ENCODE data around the gene CAVIN2.

CAVIN2 gene, protein sequence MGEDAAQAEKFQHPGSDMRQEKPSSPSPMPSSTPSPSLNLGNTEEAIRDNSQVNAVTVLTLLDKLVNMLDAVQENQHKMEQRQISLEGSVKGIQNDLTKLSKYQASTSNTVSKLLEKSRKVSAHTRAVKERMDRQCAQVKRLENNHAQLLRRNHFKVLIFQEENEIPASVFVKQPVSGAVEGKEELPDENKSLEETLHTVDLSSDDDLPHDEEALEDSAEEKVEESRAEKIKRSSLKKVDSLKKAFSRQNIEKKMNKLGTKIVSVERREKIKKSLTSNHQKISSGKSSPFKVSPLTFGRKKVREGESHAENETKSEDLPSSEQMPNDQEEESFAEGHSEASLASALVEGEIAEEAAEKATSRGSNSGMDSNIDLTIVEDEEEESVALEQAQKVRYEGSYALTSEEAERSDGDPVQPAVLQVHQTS

GRCh38 chr2:191846515-191847476, at the start of gene CAVIN2:
TSS of gene CAVIN2 (minus strand) at chr2:191847088. CDS start at chr2:191846925, 163 bp downstream.
- peak; percentile 85 for DNase-seq

DNA sequence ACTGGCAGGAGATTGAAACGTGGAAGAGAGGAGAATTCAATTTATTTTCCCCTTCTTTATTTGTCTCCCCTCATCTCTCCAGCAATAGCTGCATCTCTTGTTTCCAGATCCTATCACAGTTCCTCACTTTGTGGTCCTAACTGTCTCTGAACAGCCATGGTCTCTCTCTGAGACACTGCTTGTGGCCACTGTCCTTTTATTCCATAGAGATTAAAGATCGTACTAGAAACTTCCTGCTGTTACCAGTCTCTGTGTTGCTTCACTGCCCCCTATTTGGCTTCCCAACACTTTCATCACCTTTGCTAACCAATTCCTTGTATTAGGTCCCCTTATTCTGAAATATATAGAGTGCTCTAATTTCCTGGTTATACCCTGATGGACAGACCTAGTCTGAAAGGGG, 48.9 kb upstream of the CAVIN2 start:
- no peak for DNase-seq

DNA sequence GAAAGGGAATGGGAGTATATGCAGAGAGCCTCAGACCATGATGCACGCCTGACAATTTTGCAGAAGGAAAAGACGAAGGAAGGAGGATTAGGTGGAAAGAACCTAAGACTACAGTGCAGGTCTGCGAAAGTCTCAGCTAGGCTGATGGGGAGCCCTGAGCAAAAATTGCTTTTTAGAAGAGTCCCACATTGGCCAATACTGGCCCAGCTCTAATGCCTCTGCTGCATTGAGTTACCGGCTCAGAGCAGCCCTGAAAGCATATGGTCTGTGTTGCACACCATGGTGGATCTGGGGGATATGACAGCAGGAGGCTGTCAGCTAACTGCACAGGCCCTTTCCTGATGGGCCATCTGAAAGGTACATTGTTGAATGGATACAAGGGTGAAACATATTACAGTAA, 48.3 kb upstream of the CAVIN2 start:
- DNase-seq, result no peak

- DNase-seq, result no peak
These were observed 47.8 kb upstream of the CAVIN2 start for GRCh38 chr2:191894681-191895147.

GRCh38 chr2:191892391-191892790, 45.5 kb upstream of the CAVIN2 start:
- DNase-seq, result no peak

DNA sequence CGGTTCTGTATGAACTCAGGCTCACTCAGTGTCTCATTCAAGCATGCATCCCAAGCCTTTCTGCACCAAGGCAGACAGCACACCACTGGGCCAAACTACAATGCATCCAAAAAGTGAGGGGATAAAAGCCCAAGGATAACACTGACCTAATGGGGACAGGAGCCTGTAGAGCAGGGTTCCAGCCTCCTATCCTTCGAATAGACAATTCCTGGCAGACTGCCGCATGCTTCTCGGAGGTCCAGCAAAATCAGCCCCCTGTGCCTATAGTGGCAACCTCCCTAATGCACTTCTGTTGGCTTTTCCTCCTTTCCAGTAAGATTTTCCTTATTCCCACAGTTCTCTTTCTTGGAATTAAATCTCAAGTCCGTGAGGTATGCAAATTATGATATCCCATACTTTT, 44.8 kb upstream of the CAVIN2 start:
- no peak for DNase-seq

GRCh38 chr2:191889931-191890330, 43.0 kb upstream of the CAVIN2 start:
- DNase-seq, result no peak

- no peak for DNase-seq
These were observed 41.7 kb upstream of the CAVIN2 start for GRCh38 chr2:191888400-191889166.

DNA sequence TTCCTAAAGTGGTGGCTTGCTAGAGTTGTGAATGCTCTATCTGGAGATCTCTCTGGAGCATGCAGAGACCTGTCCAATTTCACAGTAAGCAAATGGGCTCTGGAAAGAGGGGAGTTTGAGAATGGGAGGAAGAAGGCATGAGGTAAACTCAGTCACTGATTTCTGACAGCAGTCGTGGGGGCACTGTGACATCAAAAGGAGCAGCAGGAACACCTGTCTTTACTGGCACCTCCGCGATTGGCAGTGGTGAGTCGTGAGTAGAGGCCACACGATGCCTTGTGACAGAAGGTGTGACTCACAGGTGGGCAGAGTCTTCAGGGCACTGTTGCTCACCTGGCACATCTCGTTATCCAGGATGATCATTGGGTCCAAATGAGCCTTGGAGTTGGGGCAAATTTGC, 38.8 kb upstream of the CAVIN2 start:
- DNase-seq, result peak; percentile 27

DNA sequence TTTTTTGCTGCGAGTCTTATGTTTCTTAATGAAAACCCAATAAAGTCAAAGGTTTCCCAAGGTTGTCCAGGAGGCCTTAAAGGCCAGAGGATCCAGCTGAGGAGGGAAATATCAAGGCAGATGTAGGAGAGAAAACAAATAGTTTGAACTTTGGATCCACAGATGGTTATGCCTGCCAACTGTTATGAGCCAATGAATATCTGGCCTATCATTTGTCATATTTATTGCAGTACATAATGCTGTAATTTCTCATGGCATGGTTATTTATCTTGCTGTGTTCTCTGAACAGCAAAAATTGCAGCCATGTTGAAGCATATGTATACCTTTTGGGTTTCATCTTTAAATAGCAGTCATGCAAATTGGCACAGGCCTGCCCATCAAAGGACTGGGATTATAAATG, 38.2 kb upstream of the CAVIN2 start:
- DNase-seq, result no peak

- no peak for DNase-seq
These were observed 35.3 kb upstream of the CAVIN2 start for GRCh38 chr2:191881982-191882816.

- DNase-seq, result peak; percentile 41
These were observed 31.8 kb upstream of the CAVIN2 start for GRCh38 chr2:191878548-191879279.

DNA sequence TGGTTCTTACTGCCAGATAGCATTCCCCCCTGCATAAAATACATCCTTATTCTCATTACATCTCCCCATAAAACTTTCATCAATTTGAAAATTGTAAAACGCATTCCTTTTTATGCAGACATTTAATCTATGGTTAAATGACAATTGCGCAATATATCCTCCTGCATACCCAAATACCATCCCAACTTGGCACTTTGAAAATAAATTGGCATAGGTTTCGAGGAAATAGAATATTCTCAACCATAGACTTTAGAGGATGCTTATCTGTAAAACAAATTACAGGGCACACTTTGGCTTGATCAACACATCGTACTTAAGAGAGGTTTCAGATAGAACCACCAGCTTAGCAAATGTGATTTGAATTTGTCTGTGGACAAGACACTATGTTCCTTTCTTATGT, 31.0 kb upstream of the CAVIN2 start:
- DNase-seq, result no peak

DNA sequence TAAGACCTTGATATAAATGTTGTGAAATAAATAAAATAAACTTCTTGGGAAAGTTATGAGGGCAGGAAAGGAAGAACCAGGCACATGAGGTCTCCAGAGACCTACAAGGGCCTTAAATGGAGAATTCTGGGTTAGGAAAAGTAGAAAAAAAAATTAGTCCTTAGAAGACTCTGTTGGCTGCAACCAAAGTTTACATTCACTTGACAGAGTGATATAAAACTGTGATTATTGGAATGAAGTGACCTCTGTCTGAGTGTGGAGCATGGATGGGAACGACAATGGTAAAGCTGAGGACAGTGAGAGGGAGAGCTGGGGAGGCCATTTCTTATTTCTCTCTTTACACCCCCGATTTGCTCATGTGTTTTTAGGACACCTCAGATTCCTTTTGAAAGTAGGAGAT, 29.0 kb upstream of the CAVIN2 start:
- DNase-seq, result no peak

DNA sequence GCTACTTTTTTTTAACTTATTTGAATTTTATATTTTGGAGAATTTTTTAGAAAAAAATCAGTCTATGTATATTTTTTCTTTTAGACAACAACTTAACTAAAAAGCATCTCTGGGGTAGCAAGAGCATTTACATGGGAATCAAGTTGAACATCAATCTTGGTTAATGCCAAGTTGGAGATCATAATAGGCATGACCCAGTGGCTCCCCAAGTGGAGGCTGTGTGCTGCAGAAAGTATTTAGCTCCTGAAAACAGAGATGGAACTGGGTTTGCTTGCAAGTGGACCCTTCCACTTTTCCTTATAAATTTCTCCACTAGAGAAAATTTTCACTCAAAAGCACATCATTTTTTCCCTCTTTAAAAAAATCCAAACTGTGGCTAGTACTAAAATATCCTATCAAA, 23.9 kb upstream of the CAVIN2 start:
- peak; percentile 27 for DNase-seq

DNA sequence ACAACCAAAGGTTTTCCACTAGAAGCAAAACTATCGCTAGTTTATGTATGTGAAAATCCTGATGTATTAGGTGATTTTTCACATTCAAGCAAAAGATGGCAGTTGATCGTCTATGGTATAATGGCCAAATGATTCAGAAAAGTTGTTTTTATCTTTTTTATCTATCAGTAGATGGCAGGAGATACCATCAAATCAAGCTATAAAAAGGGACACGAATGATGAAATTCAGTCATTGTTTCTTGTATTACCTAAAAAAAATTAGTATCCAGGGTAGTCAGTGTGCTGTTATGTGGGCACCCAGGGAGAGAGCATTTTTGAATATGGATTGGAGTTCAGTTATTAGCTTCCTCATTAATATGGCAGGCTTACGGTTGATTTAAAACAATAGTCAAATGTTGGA, 22.9 kb upstream of the CAVIN2 start:
- DNase-seq, result peak; percentile 49

GRCh38 chr2:191869178-191869577, 22.3 kb upstream of the CAVIN2 start:
- DNase-seq, result peak; percentile 94

DNA sequence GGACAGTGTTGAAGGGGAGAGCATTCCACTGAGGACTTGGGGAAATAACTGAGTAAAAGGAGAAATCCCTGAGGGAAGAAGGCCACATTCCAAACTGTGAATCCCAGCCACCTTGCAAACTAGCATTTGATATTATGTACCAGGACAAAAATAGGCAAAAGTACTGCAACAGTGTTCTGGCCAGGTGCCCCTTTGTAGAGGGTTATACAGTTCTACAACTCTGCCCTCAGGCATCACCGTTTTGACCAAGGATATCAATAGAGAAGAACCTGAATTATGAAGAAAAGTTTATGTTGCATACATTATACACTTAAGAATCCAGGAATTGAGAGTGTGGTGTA, 20.6 kb upstream of the CAVIN2 start:
- no peak for DNase-seq

DNA sequence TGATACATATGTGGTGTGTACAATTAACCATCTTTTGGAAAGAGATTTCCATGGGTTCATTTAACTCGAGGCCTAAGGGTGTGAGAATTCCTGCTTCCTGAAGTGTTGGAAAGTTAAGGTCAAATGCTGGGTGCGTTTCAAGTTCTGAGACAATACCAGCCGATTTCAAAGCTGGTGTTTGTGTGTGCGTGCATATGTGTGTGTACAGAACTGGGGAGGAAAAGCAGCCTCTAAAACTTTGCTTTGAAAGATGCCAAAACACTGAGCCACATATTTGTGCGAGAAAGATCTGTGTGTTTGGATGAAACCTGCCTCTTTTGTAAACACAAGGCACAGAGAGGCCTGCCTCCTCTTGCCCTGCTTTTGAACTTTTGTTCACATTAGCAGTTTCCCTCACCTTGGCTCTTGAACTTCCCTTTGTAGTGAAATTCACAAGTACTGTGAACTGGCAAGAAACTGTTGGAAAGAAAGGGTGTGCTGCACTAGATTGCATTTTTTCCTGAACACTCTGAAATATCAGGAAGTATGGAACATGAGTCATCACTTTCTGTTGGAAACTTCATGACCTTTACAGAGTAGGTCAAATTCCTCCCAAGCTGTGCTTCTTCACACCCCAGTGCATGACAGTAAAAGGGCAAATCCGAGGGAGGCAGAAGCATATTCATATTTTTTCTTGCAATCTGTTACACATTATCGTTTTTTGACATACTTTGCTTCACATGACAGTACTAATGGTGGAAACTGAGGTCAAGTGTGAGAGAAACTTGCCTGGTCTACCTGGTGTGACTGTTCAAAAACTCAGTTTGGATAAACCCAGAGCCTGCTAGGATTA, 20.0 kb upstream of the CAVIN2 start:
- DNase-seq, result peak; percentile 70

- DNase-seq, result no peak
These were observed 19.3 kb upstream of the CAVIN2 start for GRCh38 chr2:191866195-191866594.
